HL-60 (cell line): ENCODE results near the gene SMG9.

ENCODE experiments used
- POLR2AphosphoS5 ChIP-seq: IDR thresholded peaks from 2 replicates; pipeline ENCODE4 v1.6.1; 2012; ENCODE audit warnings: low read depth
- TF ChIP-seq, protein P1 (sequence below): IDR thresholded peaks from one replicate; pipeline ENCODE4 v1.5.1; 2011; ENCODE audit warnings: low read length, control low read depth, inconsistent platforms; ENCODE audit not compliant: insufficient read depth

DNA sequence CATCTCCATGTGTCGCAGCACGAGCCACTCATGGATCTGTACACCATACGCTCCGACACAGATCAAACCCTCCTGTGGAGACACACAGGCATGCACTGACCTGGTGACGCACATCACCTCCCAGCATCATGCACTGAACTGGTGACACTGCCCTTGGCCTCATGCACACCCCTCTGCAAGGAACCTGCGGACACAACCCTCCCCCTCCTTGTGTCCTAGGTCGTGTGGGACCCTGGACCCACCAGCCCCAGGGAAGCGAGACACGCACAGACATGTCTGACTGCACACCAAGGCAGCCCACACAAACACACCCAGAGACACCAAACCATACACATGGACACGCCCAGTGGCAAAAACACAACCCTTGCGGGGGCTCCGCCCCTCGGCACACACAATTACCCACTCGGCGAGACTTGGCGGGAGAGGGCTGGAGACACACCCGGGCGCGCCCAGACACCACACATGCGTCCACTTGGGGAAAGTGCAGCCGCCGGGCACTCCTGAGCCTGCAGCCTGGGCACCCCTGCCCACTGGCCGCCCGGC lies 28.0 kb upstream of the SMG9 start:
- TF ChIP-seq POLR2AphosphoS5: no peak
- TF ChIP-seq, protein P1, sequence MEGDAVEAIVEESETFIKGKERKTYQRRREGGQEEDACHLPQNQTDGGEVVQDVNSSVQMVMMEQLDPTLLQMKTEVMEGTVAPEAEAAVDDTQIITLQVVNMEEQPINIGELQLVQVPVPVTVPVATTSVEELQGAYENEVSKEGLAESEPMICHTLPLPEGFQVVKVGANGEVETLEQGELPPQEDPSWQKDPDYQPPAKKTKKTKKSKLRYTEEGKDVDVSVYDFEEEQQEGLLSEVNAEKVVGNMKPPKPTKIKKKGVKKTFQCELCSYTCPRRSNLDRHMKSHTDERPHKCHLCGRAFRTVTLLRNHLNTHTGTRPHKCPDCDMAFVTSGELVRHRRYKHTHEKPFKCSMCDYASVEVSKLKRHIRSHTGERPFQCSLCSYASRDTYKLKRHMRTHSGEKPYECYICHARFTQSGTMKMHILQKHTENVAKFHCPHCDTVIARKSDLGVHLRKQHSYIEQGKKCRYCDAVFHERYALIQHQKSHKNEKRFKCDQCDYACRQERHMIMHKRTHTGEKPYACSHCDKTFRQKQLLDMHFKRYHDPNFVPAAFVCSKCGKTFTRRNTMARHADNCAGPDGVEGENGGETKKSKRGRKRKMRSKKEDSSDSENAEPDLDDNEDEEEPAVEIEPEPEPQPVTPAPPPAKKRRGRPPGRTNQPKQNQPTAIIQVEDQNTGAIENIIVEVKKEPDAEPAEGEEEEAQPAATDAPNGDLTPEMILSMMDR: no peak
